ENCODE data around the gene FBP2. TPM values are rescaled to one million over a fixed set of nuclear protein-coding genes. Genes with fewer than 3 reads are reported as not detected.

Gene FBP2
- total RNA-seq, 2 donors from 2014 or later, result not detected

GRCh38 chr9:94612071-94612470 lies 18.4 kb upstream of the FBP2 start:
- TF ChIP-seq, protein P1, sequence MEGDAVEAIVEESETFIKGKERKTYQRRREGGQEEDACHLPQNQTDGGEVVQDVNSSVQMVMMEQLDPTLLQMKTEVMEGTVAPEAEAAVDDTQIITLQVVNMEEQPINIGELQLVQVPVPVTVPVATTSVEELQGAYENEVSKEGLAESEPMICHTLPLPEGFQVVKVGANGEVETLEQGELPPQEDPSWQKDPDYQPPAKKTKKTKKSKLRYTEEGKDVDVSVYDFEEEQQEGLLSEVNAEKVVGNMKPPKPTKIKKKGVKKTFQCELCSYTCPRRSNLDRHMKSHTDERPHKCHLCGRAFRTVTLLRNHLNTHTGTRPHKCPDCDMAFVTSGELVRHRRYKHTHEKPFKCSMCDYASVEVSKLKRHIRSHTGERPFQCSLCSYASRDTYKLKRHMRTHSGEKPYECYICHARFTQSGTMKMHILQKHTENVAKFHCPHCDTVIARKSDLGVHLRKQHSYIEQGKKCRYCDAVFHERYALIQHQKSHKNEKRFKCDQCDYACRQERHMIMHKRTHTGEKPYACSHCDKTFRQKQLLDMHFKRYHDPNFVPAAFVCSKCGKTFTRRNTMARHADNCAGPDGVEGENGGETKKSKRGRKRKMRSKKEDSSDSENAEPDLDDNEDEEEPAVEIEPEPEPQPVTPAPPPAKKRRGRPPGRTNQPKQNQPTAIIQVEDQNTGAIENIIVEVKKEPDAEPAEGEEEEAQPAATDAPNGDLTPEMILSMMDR (IDR thresholded peaks at IDR 0.05), result no peak
- Histone ChIP-seq H3K9me3 (no peaks in the 10 kb centered on the region), H3K27ac (no peak overlapping the region), H3K4me3 (no peak overlapping the region), H3K4me1 (no peaks in the 10 kb centered on the region), H3K36me3 (no peaks in the 10 kb centered on the region), H3K27me3 (no peaks in the 10 kb centered on the region)
- no peak for DNase-seq (ENCODE audit: low spot score)

GRCh38 chr9:94611638-94612068 lies 18.0 kb upstream of the FBP2 start:
- H3K27ac ChIP-seq, result no peak overlapping the region
- no peaks in the 10 kb centered on the region for H3K4me1 ChIP-seq
- no peaks in the 10 kb centered on the region for H3K27me3 ChIP-seq
- no peaks in the 10 kb centered on the region for H3K36me3 ChIP-seq
- DNase-seq (ENCODE audit: low spot score), result no peak
- TF ChIP-seq, protein P1 (IDR thresholded peaks at IDR 0.05), result no peak
- no peak overlapping the region for H3K4me3 ChIP-seq
- no peaks in the 10 kb centered on the region for H3K9me3 ChIP-seq

- no peak overlapping the region for H3K4me3 ChIP-seq
- H3K4me1 ChIP-seq, result no peaks in the 10 kb centered on the region
- H3K36me3 ChIP-seq, result no peaks in the 10 kb centered on the region
- TF ChIP-seq, protein P1 (IDR thresholded peaks at IDR 0.05), result no peak
- H3K27me3 ChIP-seq, result no peaks in the 10 kb centered on the region
- no peak for DNase-seq (ENCODE audit: low spot score)
- no peak overlapping the region for H3K27ac ChIP-seq
- no peaks in the 10 kb centered on the region for H3K9me3 ChIP-seq
Measured at GRCh38 chr9:94610181-94610606, 16.6 kb upstream of the FBP2 start.

GRCh38 chr9:94607423-94607691 lies 13.7 kb upstream of the FBP2 start:
- no peak overlapping the region for H3K27ac ChIP-seq
- TF ChIP-seq, protein P1 (IDR thresholded peaks at IDR 0.05), result no peak
- H3K36me3 ChIP-seq, result no peaks in the 10 kb centered on the region
- H3K4me3 ChIP-seq, result no peak overlapping the region
- H3K27me3 ChIP-seq, result no peaks in the 10 kb centered on the region
- no peaks in the 10 kb centered on the region for H3K4me1 ChIP-seq
- no peak for DNase-seq (ENCODE audit: low spot score)
- H3K9me3 ChIP-seq, result no peaks in the 10 kb centered on the region

DNA sequence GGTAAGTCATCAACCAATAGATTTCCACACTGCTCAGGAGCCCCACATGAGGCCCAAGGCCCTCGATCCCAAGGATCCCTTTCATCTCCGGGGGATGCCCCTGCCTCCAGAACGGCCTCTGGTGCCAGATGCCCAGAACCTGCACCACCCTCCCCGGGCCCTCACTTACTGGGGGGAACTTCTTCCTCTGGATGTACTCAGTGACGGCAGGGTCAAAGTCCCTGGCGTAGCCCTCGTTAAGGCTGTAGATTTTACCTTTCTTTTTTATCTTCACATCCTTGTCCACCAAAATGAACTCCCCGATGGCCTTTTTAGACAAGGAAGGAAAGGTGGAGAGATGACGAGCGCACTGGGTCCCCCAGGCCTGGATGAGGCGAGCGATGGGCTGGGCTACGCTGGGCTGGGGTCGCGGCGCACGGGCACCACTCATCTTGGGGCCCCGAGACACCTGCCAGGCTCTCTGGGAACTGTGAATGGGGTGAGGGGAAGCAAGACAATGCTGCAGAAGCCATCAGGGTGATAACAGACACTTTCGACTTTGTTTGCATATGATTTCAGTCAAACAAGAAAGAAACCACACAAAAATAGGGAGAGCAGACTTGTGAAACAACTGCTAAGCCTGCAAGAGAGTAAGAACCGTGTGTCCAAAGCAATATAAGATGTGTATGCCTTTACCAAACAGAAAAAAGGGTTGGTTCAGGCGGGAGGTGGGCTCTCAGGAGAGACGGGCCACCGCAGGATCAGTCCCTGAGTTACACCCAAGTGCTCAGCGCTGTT lies 13.2 kb upstream of the FBP2 start:
- no peak for DNase-seq (ENCODE audit: low spot score)
- Histone ChIP-seq H3K27me3 (no peaks in the 10 kb centered on the region), H3K4me3 (no peak overlapping the region), H3K36me3 (no peaks in the 10 kb centered on the region), H3K27ac (no peak overlapping the region), H3K4me1 (no peaks in the 10 kb centered on the region), H3K9me3 (no peaks in the 10 kb centered on the region)
- TF ChIP-seq, protein P1 (IDR thresholded peaks at IDR 0.05), result no peak
